Measurements from ENCODE around the gene GMDS. TPM values are rescaled to one million over a fixed set of nuclear protein-coding genes. Genes with fewer than 3 reads are reported as not detected.

The GMDS gene
- total RNA-seq, 6 experiments from 2014 or later, result 13.2 to 18.0 (median 14.7) TPM

- Mint-ChIP-seq H3K36me3 (ENCODE audit: low read depth) (no peaks in the 10 kb centered on the region), H3K9me3 (no peaks in the 10 kb centered on the region), H3K4me1 (ENCODE audit: low read depth) (peaks cover 22% of the 10 kb centered on the region), H3K4me3 (no peak overlapping the region), H3K27me3 (ENCODE audit: insufficient read depth) (no peaks in the 10 kb centered on the region), H3K27ac (no peak overlapping the region)
- DNase-seq, result no peak
- no peak for TF ChIP-seq CTCF (IDR thresholded peaks at IDR 0.05)
Measured at GRCh38 chr6:2185466-2185865, 59.9 kb downstream of the GMDS start.

- no peak for TF ChIP-seq CTCF (IDR thresholded peaks at IDR 0.05)
- no peak for DNase-seq
- Mint-ChIP-seq H3K4me1 (ENCODE audit: low read depth) (peaks cover 22% of the 10 kb centered on the region), H3K36me3 (ENCODE audit: low read depth) (no peaks in the 10 kb centered on the region), H3K9me3 (no peaks in the 10 kb centered on the region), H3K27ac (no peak overlapping the region), H3K27me3 (ENCODE audit: insufficient read depth) (no peaks in the 10 kb centered on the region), H3K4me3 (no peak overlapping the region)
Measured at GRCh38 chr6:2184700-2185455, 60.5 kb downstream of the GMDS start.

- Mint-ChIP-seq H3K4me3 (no peak overlapping the region), H3K27ac (no peak overlapping the region), H3K27me3 (ENCODE audit: insufficient read depth) (no peaks in the 10 kb centered on the region), H3K9me3 (no peaks in the 10 kb centered on the region), H3K36me3 (ENCODE audit: low read depth) (no peaks in the 10 kb centered on the region), H3K4me1 (ENCODE audit: low read depth) (peaks cover 22% of the 10 kb centered on the region)
- DNase-seq, result no peak
- TF ChIP-seq CTCF (IDR thresholded peaks at IDR 0.05), result no peak
Measured at GRCh38 chr6:2183752-2184151, 61.7 kb downstream of the GMDS start.

GRCh38 chr6:2183246-2183645, 62.2 kb downstream of the GMDS start:
- peaks cover 22% of the 10 kb centered on the region for H3K4me1 Mint-ChIP-seq (ENCODE audit: low read depth)
- no peak for DNase-seq

GRCh38 chr6:2182251-2182650, 63.2 kb downstream of the GMDS start:
- Mint-ChIP-seq H3K27ac (no peak overlapping the region), H3K4me1 (ENCODE audit: low read depth) (peaks cover 22% of the 10 kb centered on the region), H3K36me3 (ENCODE audit: low read depth) (peaks cover 11% of the 10 kb centered on the region), H3K4me3 (no peak overlapping the region), H3K27me3 (ENCODE audit: insufficient read depth) (no peaks in the 10 kb centered on the region), H3K9me3 (peaks cover 10% of the 10 kb centered on the region; the same call in 1 of the 2 replicates)
- TF ChIP-seq CTCF (IDR thresholded peaks at IDR 0.05), result no peak
- DNase-seq, result no peak

More at GRCh38 chr6:2183246-2183645, 62.2 kb downstream of the GMDS start:
- Mint-ChIP-seq H3K27ac (no peak overlapping the region), H3K27me3 (ENCODE audit: insufficient read depth) (no peaks in the 10 kb centered on the region), H3K4me3 (no peak overlapping the region), H3K9me3 (peaks cover 2% of the 10 kb centered on the region; the same call in 1 of the 2 replicates), H3K36me3 (ENCODE audit: low read depth) (peaks cover 1% of the 10 kb centered on the region)
- no peak for TF ChIP-seq CTCF (IDR thresholded peaks at IDR 0.05)
